ENCODE results near the gene TMPRSS9. TPM values are rescaled to one million over a fixed set of nuclear protein-coding genes. Genes with fewer than 3 reads are reported as not detected.
"Not testable (repeated sequence)": the region's sequence is repeated elsewhere in the genome, so short reads cannot be mapped to it uniquely, and the experiment has no call there.

The TMPRSS9 gene
- total RNA-seq, 1 donor from 2014 or later, result 7.5 TPM

- ATAC-seq (no peak), DNase-seq (ENCODE audit: low spot score) (no peak)
Observed at GRCh38 chr19:2341244-2341751, 18.8 kb upstream of the TMPRSS9 start.

GRCh38 chr19:2341982-2342381 lies 18.1 kb upstream of the TMPRSS9 start:
- ATAC-seq (no peak), DNase-seq (ENCODE audit: low spot score) (no peak)

GRCh38 chr19:2342656-2343288 lies 17.3 kb upstream of the TMPRSS9 start:
- no peak for ATAC-seq
- DNase-seq (ENCODE audit: low spot score), result no peak

GRCh38 chr19:2343289-2343982 lies 16.6 kb upstream of the TMPRSS9 start:
- no peak for ATAC-seq
- no peak for DNase-seq (ENCODE audit: low spot score)

GRCh38 chr19:2344381-2344870 lies 15.6 kb upstream of the TMPRSS9 start:
- no peak for DNase-seq (ENCODE audit: low spot score)
- no peak for ATAC-seq

- no peak for ATAC-seq
- no peak for DNase-seq (ENCODE audit: low spot score)
Observed at GRCh38 chr19:2345076-2345475, 15.0 kb upstream of the TMPRSS9 start.

- DNase-seq (ENCODE audit: low spot score) (peak; percentile 47), ATAC-seq (peak; percentile 70)
Observed at GRCh38 chr19:2345794-2346663, 14.0 kb upstream of the TMPRSS9 start.

- not testable (repeated sequence) for ATAC-seq; DNase-seq (ENCODE audit: low spot score)
Observed at GRCh38 chr19:2349818-2350217, 10.2 kb upstream of the TMPRSS9 start.

- ATAC-seq (no peak), DNase-seq (ENCODE audit: low spot score) (no peak)
Observed at GRCh38 chr19:2350656-2351055, 9.4 kb upstream of the TMPRSS9 start.

GRCh38 chr19:2351591-2351990 lies 8.5 kb upstream of the TMPRSS9 start:
- no peak for DNase-seq (ENCODE audit: low spot score)
- ATAC-seq, result no peak

GRCh38 chr19:2352121-2352520 lies 7.9 kb upstream of the TMPRSS9 start:
- DNase-seq (ENCODE audit: low spot score) (no peak), ATAC-seq (no peak)

- ATAC-seq (no peak), DNase-seq (ENCODE audit: low spot score) (no peak)
Observed at GRCh38 chr19:2353159-2353886, 6.7 kb upstream of the TMPRSS9 start.

- DNase-seq (ENCODE audit: low spot score), result no peak
- no peak for ATAC-seq
Observed at GRCh38 chr19:2353887-2354592, 6.0 kb upstream of the TMPRSS9 start.

- DNase-seq (ENCODE audit: low spot score), result no peak
- no peak for ATAC-seq
Observed at GRCh38 chr19:2354670-2355069, 5.4 kb upstream of the TMPRSS9 start.

- ATAC-seq, result no peak
- DNase-seq (ENCODE audit: low spot score), result no peak
Observed at GRCh38 chr19:2355168-2356035, 4.7 kb upstream of the TMPRSS9 start.

- no peak for DNase-seq (ENCODE audit: low spot score)
Observed at GRCh38 chr19:2356036-2356646, 3.9 kb upstream of the TMPRSS9 start.

GRCh38 chr19:2357279-2358206 lies 2.5 kb upstream of the TMPRSS9 start:
- DNase-seq (ENCODE audit: low spot score) (no peak), ATAC-seq (no peak)

More at GRCh38 chr19:2356036-2356646, 3.9 kb upstream of the TMPRSS9 start:
- ATAC-seq, result peak; percentile 14

Data from left lobe of liver (tissue), 2 donors.